IMR-90 (cell line): ENCODE measurements around the gene PHLDA2. TPM values are rescaled to one million over a fixed set of nuclear protein-coding genes. Genes with fewer than 3 reads are reported as not detected.

Source experiments
- ATAC-seq: fragments of 200-7000 bp; cut with Tn5 transposase; 2 replicates; pipeline ENCODE4 v1.9.1; 2020; ENCODE audit warnings: low read depth, mild to moderate bottlenecking, moderate library complexity
- BruUV-seq: library from RNA; stranded (reverse); fragments of 400-500 nt; replicated peaks from 2 replicates; lab custom pipeline; 2021; lab: Mats Ljungman, UMichigan
- CTCF ChIA-PET: fragments of 300-600 bp; formaldehyde crosslinking; extraction: SDS; loops from one replicate; lab custom pipeline; 2021; ENCODE audit warnings: antibody characterized with exemption; lab: Yijun Ruan, JAX
- POLR2A ChIA-PET: fragments of 300-600 bp; sonication (Branson Sonifier 250); formaldehyde crosslinking; loops from one replicate; lab custom pipeline; 2022; ENCODE audit warnings: antibody characterized with exemption; ENCODE audit not compliant: unreplicated experiment; lab: Charles Lee
- DNase-seq: peaks from one replicate; pipeline ENCODE4 v3.0.0; 2013
- H2AFZ ChIP-seq: replicated peaks from 2 replicates; pipeline ENCODE3; 2013; ENCODE audit warnings: low read length, mild to moderate bottlenecking; ENCODE audit not compliant: poor library complexity
- H2AK5ac ChIP-seq: 2 replicates; pipeline ENCODE4 v1.6.1; 2013; ENCODE audit warnings: low read depth, low read length, inconsistent platforms
- H2AK9ac ChIP-seq: replicated peaks from 2 replicates; pipeline ENCODE3; 2013; ENCODE audit warnings: mild to moderate bottlenecking, low read depth, low read length, moderate library complexity; ENCODE audit not compliant: poor library complexity
- H2BK120ac ChIP-seq: 2 replicates; pipeline ENCODE4 v1.6.1; 2013; ENCODE audit warnings: low read depth, low read length, inconsistent platforms
- H2BK15ac ChIP-seq: 3 replicates; pipeline ENCODE4 v1.6.1; 2013; ENCODE audit warnings: low read depth, low read length, inconsistent platforms
- H2BK20ac ChIP-seq: 2 replicates; pipeline ENCODE4 v1.6.1; 2013; ENCODE audit warnings: low read depth, mild to moderate bottlenecking, inconsistent platforms, low read length, moderate library complexity
- H2BK5ac ChIP-seq: 2 replicates; pipeline ENCODE4 v1.6.1; 2013; ENCODE audit warnings: mild to moderate bottlenecking, low read depth, low read length, inconsistent platforms; ENCODE audit not compliant: poor library complexity, severe bottlenecking
- H3K14ac ChIP-seq: replicated peaks from 2 replicates; pipeline ENCODE4 v1.6.1; 2013; ENCODE audit warnings: low read depth, low read length, inconsistent platforms
- H3K18ac ChIP-seq: 2 replicates; pipeline ENCODE4 v1.6.1; 2013; ENCODE audit warnings: low read depth, low read length, control low read depth
- H3K23ac ChIP-seq: 2 replicates; pipeline ENCODE4 v1.6.1; 2013; ENCODE audit warnings: low read depth, low read length, inconsistent platforms
- H3K27ac ChIP-seq: 2 replicates; pipeline ENCODE4 v1.5.1; 2013; ENCODE audit warnings: mild to moderate bottlenecking, control low read depth, low read length; ENCODE audit not compliant: insufficient read depth
- H3K27me3 ChIP-seq: 2 replicates; pipeline ENCODE4 v1.6.1; 2013; ENCODE audit warnings: low read length; ENCODE audit not compliant: control insufficient read depth, insufficient read depth
- H3K36me3 ChIP-seq: 2 replicates; pipeline ENCODE4 v1.6.1; 2013; ENCODE audit warnings: low read length, mixed read lengths; ENCODE audit not compliant: control insufficient read depth, insufficient read depth
- H3K4ac ChIP-seq: 2 replicates; pipeline ENCODE4 v1.6.1; 2013; ENCODE audit warnings: low read depth, low read length, inconsistent platforms
- H3K4me1 ChIP-seq: 2 replicates; pipeline ENCODE4 v1.6.1; 2013; ENCODE audit warnings: low read length, mixed read lengths; ENCODE audit not compliant: control insufficient read depth, insufficient read depth
- H3K4me2 ChIP-seq: 2 replicates; pipeline ENCODE4 v1.6.1; 2013; ENCODE audit warnings: low read depth, mild to moderate bottlenecking, control low read depth, low read length, moderate library complexity
- H3K4me3 ChIP-seq: 2 replicates; pipeline ENCODE4 v1.5.1; 2013; ENCODE audit warnings: low read depth, mild to moderate bottlenecking, control low read depth, low read length, moderate library complexity; ENCODE audit not compliant: insufficient read depth
- H3K56ac ChIP-seq: 2 replicates; pipeline ENCODE4 v1.6.1; 2013; ENCODE audit warnings: low read length, inconsistent platforms; ENCODE audit not compliant: insufficient read depth; ENCODE audit errors: extremely low read depth
- H3K79me1 ChIP-seq, 2 experiments: 2 replicates each; pipeline ENCODE4 v1.6.1; 2013; ENCODE audit warnings: low read length in 2 of 2, inconsistent platforms in 1 of 2, low read depth in 1 of 2
- H3K9ac ChIP-seq: 2 replicates; pipeline ENCODE4 v1.6.1; 2013; ENCODE audit warnings: low read depth, low read length, control low read depth
- H3K9me1 ChIP-seq: 2 replicates; pipeline ENCODE4 v1.6.1; 2013; ENCODE audit warnings: low read length, inconsistent platforms; ENCODE audit not compliant: insufficient read depth
- H3K9me3 ChIP-seq: 2 replicates; pipeline ENCODE4 v1.6.1; 2013; ENCODE audit warnings: low read length; ENCODE audit not compliant: control insufficient read depth, insufficient read depth
- H4K20me1 ChIP-seq: 2 replicates; pipeline ENCODE4 v1.6.1; 2013; ENCODE audit warnings: low read length, inconsistent platforms; ENCODE audit not compliant: insufficient read depth
- H4K5ac ChIP-seq: 2 replicates; pipeline ENCODE4 v1.6.1; 2013; ENCODE audit warnings: mild to moderate bottlenecking, low read depth, low read length, control low read depth
- H4K8ac ChIP-seq, 2 experiments: 2 replicates each; pipeline ENCODE4 v1.6.1; 2013; ENCODE audit warnings: low read depth in 2 of 2, low read length in 2 of 2, control low read depth in 1 of 2, inconsistent platforms in 1 of 2
- H4K91ac ChIP-seq: 2 replicates; pipeline ENCODE4 v1.6.1; 2013; ENCODE audit warnings: low read depth, low read length, inconsistent platforms; ENCODE audit not compliant: insufficient read depth
- CEBPB ChIP-seq: IDR thresholded peaks from 2 replicates; pipeline ENCODE4 v1.6.1; 2012; ENCODE audit warnings: low read depth, low read length, improper control_type of control experiment
- CTCF ChIP-seq: conservative IDR thresholded peaks from 2 replicates; pipeline ENCODE4 v1.5.1; 2012; ENCODE audit warnings: mild to moderate bottlenecking, low read depth, low read length, improper control_type of control experiment
- WGBS, 2 experiments: methylation state at CpG; one replicate each; pipeline versions ENCODE4 v1.1.5 to v1.1.7; 2013; ENCODE audit warnings: missing lambda C conversion rate in 2 of 2; ENCODE audit not compliant: insufficient read length in 1 of 2; ENCODE audit errors: extremely low coverage in 2 of 2; 5-methylcytosine and 5-hydroxymethylcytosine counted together
- dilution Hi-C: fragments of 300-500 bp; cut with HindIII; formaldehyde crosslinking; loops from one replicate; pipeline ENCODE4 v1.14.3; 2018; ENCODE audit warnings: low sequenced_read_pairs; ENCODE audit not compliant: unreplicated experiment
- in situ Hi-C: fragments of 300-500 bp; cut with MboI; formaldehyde crosslinking; loops from 3 replicates; pipeline ENCODE4 v1.14.3; 2019; ENCODE audit warnings: low sequenced_read_pairs, inconsistent platforms, mixed read lengths
- intact Hi-C: fragments of 100-400 bp; cut with micrococcal nuclease; formaldehyde crosslinking; loops from 2 replicates; pipeline ENCODE4 v1.10.0; 2022
- polyA plus RNA-seq, 3 experiments: library from polyadenylated mRNA; depleted of rRNA; stranded (reverse); fragments of >200 nt; gene quantifications; 2 replicates each; pipeline ENCODE4 v1.2.3, GENCODE V29; 2012; ENCODE audit warnings: low replicate concordance in 1 of 3
- total RNA-seq: library from RNA; depleted of rRNA; stranded (reverse); fragments of >200 nt; gene quantifications from 2 replicates; pipeline ENCODE4 v1.2.3, GENCODE V29; 2012

The PHLDA2 gene
- total and polyA plus RNA-seq, 2 of the 4 experiments (the other 2 are of a cell fraction): 3.8 to 89.0 TPM

- H3K27me3 ChIP-seq: no peaks in the 10 kb centered on the region
- H3K79me1 ChIP-seq: peaks cover 40 to 62% of the 10 kb centered on the region in 2 experiments
- no peak overlapping the region for H2BK120ac ChIP-seq
- peak; percentile 18 for DNase-seq
- BruUV-seq: no TSS peak
- no peak overlapping the region for H3K4ac ChIP-seq
- 17% methylated on average over 1 of the region's 6 CpGs; no CpG with 5 or more reads in 1 of the 2 experiments for WGBS, 2 experiments
- no peak overlapping the region for H3K18ac ChIP-seq
- H3K36me3 ChIP-seq: peaks cover 66% of the 10 kb centered on the region
- H3K23ac ChIP-seq: no peak overlapping the region
- no peak overlapping the region for H3K4me3 ChIP-seq
- peaks cover 19% of the 10 kb centered on the region for H3K9me1 ChIP-seq
- CTCF ChIA-PET: no interaction called here
- H2AK9ac ChIP-seq: no peak overlapping the region
- no peak overlapping the region for H2BK15ac ChIP-seq
- H2BK20ac ChIP-seq: no peak overlapping the region
- TF ChIP-seq CEBPB (peak; percentile 46), CTCF (no peak)
- no peak overlapping the region for H3K14ac ChIP-seq
- H3K4me2 ChIP-seq: no peak overlapping the region
- no peak overlapping the region for H2AK5ac ChIP-seq
- POLR2A ChIA-PET: no interaction called here
- H3K9ac ChIP-seq: no peak overlapping the region
- H4K91ac ChIP-seq: no peak overlapping the region
- H4K20me1 ChIP-seq: peaks cover 8% of the 10 kb centered on the region
- peak overlapping the region; percentile 13; the same call in 1 of the 2 replicates for H3K27ac ChIP-seq
- no peak overlapping the region for H4K5ac ChIP-seq
- intact Hi-C loops: no loop called here
- ATAC-seq: peak; percentile 38
- no peak overlapping the region for H4K8ac ChIP-seq
- dilution Hi-C loops: no loop called here
- no peak overlapping the region for H2BK5ac ChIP-seq
- no peak overlapping the region for H2AFZ ChIP-seq
- H3K56ac ChIP-seq: no peak overlapping the region
- in situ Hi-C loops: no loop called here
- H3K9me3 ChIP-seq: no peaks in the 10 kb centered on the region
- H3K4me1 ChIP-seq: peaks cover 24% of the 10 kb centered on the region
Observed at GRCh38 chr11:2955906-2956476, 26.8 kb upstream of the PHLDA2 start.
